SK-N-MC (cell line): ENCODE data around the gene CCDC127.
"Not testable (repeated sequence)": the region's sequence is repeated elsewhere in the genome, so short reads cannot be mapped to it uniquely, and the experiment has no call there.

Experiments
- EZH2 ChIP-seq: fragments of 200-600 bp; sonication (generic); IDR thresholded peaks from one replicate; pipeline ENCODE4 v1.6.1; 2017; ENCODE audit warnings: antibody characterized with exemption
- FOXP2 ChIP-seq: optimal IDR thresholded peaks from 2 replicates; pipeline ENCODE3; 2011; ENCODE audit warnings: mild to moderate bottlenecking, moderate library complexity; ENCODE audit not compliant: insufficient read depth; ENCODE audit errors: extremely low read length, control extremely low read depth
- POLR2AphosphoS5 ChIP-seq: IDR thresholded peaks from 2 replicates; pipeline ENCODE4 v1.6.1; 2012; ENCODE audit warnings: mild to moderate bottlenecking, low read depth, low read length, borderline replicate concordance

DNA sequence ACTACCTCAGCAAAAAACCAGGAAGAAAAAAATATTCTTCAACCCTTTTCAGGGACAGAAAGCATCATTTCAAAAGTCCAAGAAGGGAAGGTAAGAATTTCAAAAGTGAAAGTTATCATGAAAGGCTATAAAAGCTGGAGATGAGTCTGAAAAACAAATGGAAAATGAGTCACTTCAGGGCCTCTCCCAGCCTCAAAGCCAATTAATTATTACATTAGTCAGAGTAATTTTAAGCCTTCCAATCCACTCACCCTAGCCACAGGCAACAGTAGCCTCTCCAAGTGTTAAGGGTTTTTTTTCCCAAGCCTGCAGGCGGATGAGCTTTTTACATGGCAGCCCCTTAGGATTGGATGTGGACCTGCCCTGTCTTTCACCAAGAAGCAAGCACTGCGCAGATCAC lies 2.7 kb downstream of the CCDC127 start:
- not testable (repeated sequence) for TF ChIP-seq POLR2AphosphoS5, EZH2, FOXP2
